HepG2 (cell line): ENCODE measurements around the gene TRIM9. TPM values are rescaled to one million over a fixed set of nuclear protein-coding genes. Genes with fewer than 3 reads are reported as not detected.

ENCODE experiments used
- ARNT2 ChIP-seq: sonication (generic); formaldehyde crosslinking; IDR thresholded peaks from 2 replicates; pipeline ENCODE4 v1.8.0; 2022; ENCODE audit warnings: mild to moderate bottlenecking, low read depth, missing genetic modification reagents, moderate library complexity
- BRCA1 ChIP-seq: sonication (generic); formaldehyde crosslinking; IDR thresholded peaks from 2 replicates; pipeline ENCODE4 v1.4.0; 2020; ENCODE audit warnings: missing genetic modification reagents
- ERF ChIP-seq: IDR thresholded peaks from 2 replicates; pipeline ENCODE4 v1.6.1; 2018; ENCODE audit warnings: missing biosample characterization, missing genetic modification reagents
- FOXO1 ChIP-seq: sonication (generic); formaldehyde crosslinking; IDR thresholded peaks from 2 replicates; pipeline ENCODE4 v1.4.0; 2020; ENCODE audit warnings: missing genetic modification reagents
- GATAD2A ChIP-seq: IDR thresholded peaks from 2 replicates; pipeline ENCODE4 v1.6.1; 2016
- HDAC2 ChIP-seq: sonication (generic); formaldehyde crosslinking; IDR thresholded peaks from 2 replicates; pipeline ENCODE4 v1.4.0; 2020; ENCODE audit warnings: missing genetic modification reagents
- HHEX ChIP-seq: IDR thresholded peaks from 2 replicates; pipeline ENCODE4 v1.6.1; 2016; ENCODE audit warnings: control low read depth
- MAZ ChIP-seq, 2 experiments: sonication (generic) in 1 of 2; formaldehyde crosslinking in 1 of 2; IDR thresholded peaks; 2 replicates each; pipeline versions ENCODE4 v1.5.0 to v1.6.1; 2012 to 2020; ENCODE audit warnings: low read depth in 2 of 2, mild to moderate bottlenecking in 2 of 2, borderline replicate concordance in 1 of 2, improper control_type of control experiment in 1 of 2, low read length in 1 of 2, missing genetic modification reagents in 1 of 2, moderate library complexity in 1 of 2
- RBM39 ChIP-seq: fragments of 200-400 bp; formaldehyde crosslinking; IDR thresholded peaks from one replicate; pipeline ENCODE4 v1.6.1; 2018; ENCODE audit warnings: antibody characterized with exemption, mild to moderate bottlenecking, low read depth, low read length; ENCODE audit not compliant: poor library complexity, severe bottlenecking
- SIN3A ChIP-seq: IDR thresholded peaks from 2 replicates; pipeline ENCODE4 v1.6.1; 2011; ENCODE audit warnings: low read depth, mild to moderate bottlenecking, control low read depth, low read length, borderline replicate concordance
- ZZZ3 ChIP-seq: sonication (generic); formaldehyde crosslinking; IDR thresholded peaks from 2 replicates; pipeline ENCODE4 v1.4.0; 2020; ENCODE audit warnings: missing genetic modification reagents, mild to moderate bottlenecking, borderline replicate concordance
- polyA plus RNA-seq, 8 experiments: library from polyadenylated mRNA; depleted of rRNA in 3 of 8; stranded (reverse) in 7 of 8; unstranded in 1 of 8; fragments of >200 nt; fragmentation: Illumina TruSeq in 4 of 8; extraction: Trizol in 4 of 8; gene quantifications; 2 replicates each; pipeline versions ENCODE4 v1.2.1 to v1.2.3, GENCODE V29; 2011 to 2016; ENCODE audit warnings: low read depth in 4 of 8, missing spikeins in 1 of 8, mixed read lengths in 1 of 8; ENCODE audit not compliant: insufficient read depth in 1 of 8
- total RNA-seq, 5 experiments: library from RNA; depleted of rRNA; stranded (reverse); fragments of >200 nt; fragmentation: Illumina TruSeq; extraction: Trizol; gene quantifications; 2 replicates each; pipeline ENCODE4 v1.2.3, GENCODE V29; 2016; ENCODE audit warnings: low read depth in 1 of 5
- TF ChIP-seq, protein P1 (sequence below): sonication (generic); formaldehyde crosslinking; IDR thresholded peaks from 2 replicates; pipeline ENCODE4 v1.4.0; 2020; ENCODE audit warnings: missing genetic modification reagents, borderline replicate concordance
- TF ChIP-seq, protein P2 (sequence below): IDR thresholded peaks from 2 replicates; pipeline ENCODE4 v1.4.0; 2020; ENCODE audit warnings: mild to moderate bottlenecking, missing genetic modification reagents
- TF ChIP-seq, protein P3 (sequence below): sonication (generic); formaldehyde crosslinking; IDR thresholded peaks from 2 replicates; pipeline ENCODE4 v1.4.0; 2020; ENCODE audit warnings: mild to moderate bottlenecking, missing genetic modification reagents
- TF ChIP-seq, protein P4 (sequence below): sonication (generic); formaldehyde crosslinking; IDR thresholded peaks from 2 replicates; pipeline ENCODE4 v1.4.0; 2020; ENCODE audit warnings: missing genetic modification reagents
- TF ChIP-seq, protein P5 (sequence below): sonication (generic); formaldehyde crosslinking; IDR thresholded peaks from 2 replicates; pipeline ENCODE4 v1.5.1; 2020; ENCODE audit warnings: missing genetic modification reagents, mild to moderate bottlenecking, borderline replicate concordance

TRIM9 gene
- total and polyA plus RNA-seq, 2 of the 13 experiments (the other 11 are each of a cell fraction or from before 2014, with no cell fraction given), result 0.04 to 0.07 TPM

DNA sequence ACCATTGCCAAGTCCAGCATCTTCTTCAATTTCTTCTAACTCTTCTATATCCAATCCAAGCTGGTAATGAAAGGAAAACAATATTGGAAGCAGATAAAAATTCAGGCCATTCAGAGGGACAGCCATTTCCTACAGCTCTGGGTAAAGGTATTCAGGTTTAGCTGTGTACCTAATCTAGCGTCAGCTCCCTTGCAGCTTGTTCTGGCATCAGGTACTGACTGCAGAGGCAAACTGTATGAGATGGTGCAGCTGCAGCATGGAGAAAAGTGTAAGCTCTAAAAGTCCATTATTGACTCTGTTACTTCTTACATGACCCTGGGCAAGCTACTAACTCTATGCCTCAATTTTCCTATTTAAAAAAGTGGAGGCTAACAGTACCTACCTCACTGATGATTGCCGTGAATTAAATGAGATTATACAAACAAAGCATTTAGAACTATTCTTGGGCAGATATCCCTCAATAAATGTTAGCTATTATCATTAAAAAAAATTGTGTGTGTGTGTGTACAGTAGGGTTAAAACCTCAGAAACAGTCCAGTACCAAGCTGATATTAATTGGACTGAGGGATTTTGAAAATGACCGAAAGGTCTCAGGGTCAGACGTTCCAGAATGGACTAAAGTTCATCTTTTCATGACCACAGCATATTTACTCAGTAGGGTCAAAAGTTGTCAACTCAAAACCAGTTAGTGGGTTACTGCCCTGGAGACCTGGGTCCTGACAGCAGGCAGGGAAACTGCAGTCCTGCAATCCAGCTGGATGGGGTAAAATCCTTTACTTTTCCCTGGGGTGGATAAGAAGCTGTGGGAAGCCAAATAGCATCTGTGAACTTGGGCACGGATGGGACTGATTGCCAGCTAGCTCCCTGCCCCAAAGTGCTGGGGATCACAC, 159.5 kb downstream of the TRIM9 start (continued):
- TF ChIP-seq, protein P1, sequence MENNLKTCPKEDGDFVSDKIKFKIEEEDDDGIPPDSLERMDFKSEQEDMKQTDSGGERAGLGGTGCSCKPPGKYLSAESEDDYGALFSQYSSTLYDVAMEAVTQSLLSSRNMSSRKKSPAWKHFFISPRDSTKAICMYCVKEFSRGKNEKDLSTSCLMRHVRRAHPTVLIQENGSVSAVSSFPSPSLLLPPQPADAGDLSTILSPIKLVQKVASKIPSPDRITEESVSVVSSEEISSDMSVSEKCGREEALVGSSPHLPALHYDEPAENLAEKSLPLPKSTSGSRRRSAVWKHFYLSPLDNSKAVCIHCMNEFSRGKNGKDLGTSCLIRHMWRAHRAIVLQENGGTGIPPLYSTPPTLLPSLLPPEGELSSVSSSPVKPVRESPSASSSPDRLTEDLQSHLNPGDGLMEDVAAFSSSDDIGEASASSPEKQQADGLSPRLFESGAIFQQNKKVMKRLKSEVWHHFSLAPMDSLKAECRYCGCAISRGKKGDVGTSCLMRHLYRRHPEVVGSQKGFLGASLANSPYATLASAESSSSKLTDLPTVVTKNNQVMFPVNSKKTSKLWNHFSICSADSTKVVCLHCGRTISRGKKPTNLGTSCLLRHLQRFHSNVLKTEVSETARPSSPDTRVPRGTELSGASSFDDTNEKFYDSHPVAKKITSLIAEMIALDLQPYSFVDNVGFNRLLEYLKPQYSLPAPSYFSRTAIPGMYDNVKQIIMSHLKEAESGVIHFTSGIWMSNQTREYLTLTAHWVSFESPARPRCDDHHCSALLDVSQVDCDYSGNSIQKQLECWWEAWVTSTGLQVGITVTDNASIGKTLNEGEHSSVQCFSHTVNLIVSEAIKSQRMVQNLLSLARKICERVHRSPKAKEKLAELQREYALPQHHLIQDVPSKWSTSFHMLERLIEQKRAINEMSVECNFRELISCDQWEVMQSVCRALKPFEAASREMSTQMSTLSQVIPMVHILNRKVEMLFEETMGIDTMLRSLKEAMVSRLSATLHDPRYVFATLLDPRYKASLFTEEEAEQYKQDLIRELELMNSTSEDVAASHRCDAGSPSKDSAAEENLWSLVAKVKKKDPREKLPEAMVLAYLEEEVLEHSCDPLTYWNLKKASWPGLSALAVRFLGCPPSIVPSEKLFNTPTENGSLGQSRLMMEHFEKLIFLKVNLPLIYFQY, result peak; percentile 87; the same call in 1 of the 2 replicates
- TF ChIP-seq, protein P2, sequence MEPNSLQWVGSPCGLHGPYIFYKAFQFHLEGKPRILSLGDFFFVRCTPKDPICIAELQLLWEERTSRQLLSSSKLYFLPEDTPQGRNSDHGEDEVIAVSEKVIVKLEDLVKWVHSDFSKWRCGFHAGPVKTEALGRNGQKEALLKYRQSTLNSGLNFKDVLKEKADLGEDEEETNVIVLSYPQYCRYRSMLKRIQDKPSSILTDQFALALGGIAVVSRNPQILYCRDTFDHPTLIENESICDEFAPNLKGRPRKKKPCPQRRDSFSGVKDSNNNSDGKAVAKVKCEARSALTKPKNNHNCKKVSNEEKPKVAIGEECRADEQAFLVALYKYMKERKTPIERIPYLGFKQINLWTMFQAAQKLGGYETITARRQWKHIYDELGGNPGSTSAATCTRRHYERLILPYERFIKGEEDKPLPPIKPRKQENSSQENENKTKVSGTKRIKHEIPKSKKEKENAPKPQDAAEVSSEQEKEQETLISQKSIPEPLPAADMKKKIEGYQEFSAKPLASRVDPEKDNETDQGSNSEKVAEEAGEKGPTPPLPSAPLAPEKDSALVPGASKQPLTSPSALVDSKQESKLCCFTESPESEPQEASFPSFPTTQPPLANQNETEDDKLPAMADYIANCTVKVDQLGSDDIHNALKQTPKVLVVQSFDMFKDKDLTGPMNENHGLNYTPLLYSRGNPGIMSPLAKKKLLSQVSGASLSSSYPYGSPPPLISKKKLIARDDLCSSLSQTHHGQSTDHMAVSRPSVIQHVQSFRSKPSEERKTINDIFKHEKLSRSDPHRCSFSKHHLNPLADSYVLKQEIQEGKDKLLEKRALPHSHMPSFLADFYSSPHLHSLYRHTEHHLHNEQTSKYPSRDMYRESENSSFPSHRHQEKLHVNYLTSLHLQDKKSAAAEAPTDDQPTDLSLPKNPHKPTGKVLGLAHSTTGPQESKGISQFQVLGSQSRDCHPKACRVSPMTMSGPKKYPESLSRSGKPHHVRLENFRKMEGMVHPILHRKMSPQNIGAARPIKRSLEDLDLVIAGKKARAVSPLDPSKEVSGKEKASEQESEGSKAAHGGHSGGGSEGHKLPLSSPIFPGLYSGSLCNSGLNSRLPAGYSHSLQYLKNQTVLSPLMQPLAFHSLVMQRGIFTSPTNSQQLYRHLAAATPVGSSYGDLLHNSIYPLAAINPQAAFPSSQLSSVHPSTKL (CRISPR knock-in tag), result peak; percentile 94
- TF ChIP-seq, protein P3, sequence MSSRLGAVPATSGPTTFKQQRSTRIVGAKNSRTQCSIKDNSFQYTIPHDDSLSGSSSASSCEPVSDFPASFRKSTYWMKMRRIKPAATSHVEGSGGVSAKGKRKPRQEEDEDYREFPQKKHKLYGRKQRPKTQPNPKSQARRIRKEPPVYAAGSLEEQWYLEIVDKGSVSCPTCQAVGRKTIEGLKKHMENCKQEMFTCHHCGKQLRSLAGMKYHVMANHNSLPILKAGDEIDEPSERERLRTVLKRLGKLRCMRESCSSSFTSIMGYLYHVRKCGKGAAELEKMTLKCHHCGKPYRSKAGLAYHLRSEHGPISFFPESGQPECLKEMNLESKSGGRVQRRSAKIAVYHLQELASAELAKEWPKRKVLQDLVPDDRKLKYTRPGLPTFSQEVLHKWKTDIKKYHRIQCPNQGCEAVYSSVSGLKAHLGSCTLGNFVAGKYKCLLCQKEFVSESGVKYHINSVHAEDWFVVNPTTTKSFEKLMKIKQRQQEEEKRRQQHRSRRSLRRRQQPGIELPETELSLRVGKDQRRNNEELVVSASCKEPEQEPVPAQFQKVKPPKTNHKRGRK (CRISPR knock-in tag), result no peak
- TF ChIP-seq SIN3A (0 out of 2 replicates have a peak, but pooled peaks have one; percentile 51), BRCA1 (CRISPR knock-in tag) (peak; percentile 43; the same call in 1 of the 2 replicates), FOXO1 (CRISPR knock-in tag) (peak; percentile 76; the same call in 1 of the 2 replicates), ARNT2 (no peak), RBM39 (no peak), HHEX (CRISPR knock-in tag) (peak; percentile 68), ZZZ3 (CRISPR knock-in tag) (no peak), MAZ (IDR thresholded peaks at IDR 0.05; ENCODE audit: borderline replicate concordance, low read depth, low read length) (no peak), MAZ (CRISPR knock-in tag; IDR thresholded peaks at IDR 0.05; ENCODE audit: low read depth) (peak; percentile 42; the same call in 1 of the 2 replicates), GATAD2A (peak; percentile 92), HDAC2 (CRISPR knock-in tag) (peak; percentile 78), ERF (CRISPR knock-in tag) (0 out of 2 replicates have a peak, but pooled peaks have one; percentile 22)
- TF ChIP-seq, protein P4, sequence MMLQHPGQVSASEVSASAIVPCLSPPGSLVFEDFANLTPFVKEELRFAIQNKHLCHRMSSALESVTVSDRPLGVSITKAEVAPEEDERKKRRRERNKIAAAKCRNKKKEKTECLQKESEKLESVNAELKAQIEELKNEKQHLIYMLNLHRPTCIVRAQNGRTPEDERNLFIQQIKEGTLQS (CRISPR knock-in tag), result no peak
- TF ChIP-seq, protein P5, sequence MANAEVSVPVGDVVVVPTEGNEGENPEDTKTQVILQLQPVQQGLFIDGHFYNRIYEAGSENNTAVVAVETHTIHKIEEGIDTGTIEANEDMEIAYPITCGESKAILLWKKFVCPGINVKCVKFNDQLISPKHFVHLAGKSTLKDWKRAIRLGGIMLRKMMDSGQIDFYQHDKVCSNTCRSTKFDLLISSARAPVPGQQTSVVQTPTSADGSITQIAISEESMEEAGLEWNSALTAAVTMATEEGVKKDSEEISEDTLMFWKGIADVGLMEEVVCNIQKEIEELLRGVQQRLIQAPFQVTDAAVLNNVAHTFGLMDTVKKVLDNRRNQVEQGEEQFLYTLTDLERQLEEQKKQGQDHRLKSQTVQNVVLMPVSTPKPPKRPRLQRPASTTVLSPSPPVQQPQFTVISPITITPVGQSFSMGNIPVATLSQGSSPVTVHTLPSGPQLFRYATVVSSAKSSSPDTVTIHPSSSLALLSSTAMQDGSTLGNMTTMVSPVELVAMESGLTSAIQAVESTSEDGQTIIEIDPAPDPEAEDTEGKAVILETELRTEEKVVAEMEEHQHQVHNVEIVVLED (CRISPR knock-in tag), result no peak; the same call in 1 of the 2 replicates
